AG09319 (cell line): ENCODE measurements around the gene MOAP1.
"Not testable (repeated sequence)": the region's sequence is repeated elsewhere in the genome, so short reads cannot be mapped to it uniquely, and the experiment has no call there.

ENCODE experiments used
- DNase-seq: peaks from one replicate; pipeline ENCODE4 v3.0.0-alpha.2; 2010; ENCODE audit warnings: low read depth; ENCODE audit errors: extremely low read depth
- TF ChIP-seq, protein P1 (sequence below): IDR thresholded peaks from 2 replicates; pipeline ENCODE4 v1.5.1; 2011; ENCODE audit warnings: low read depth, mild to moderate bottlenecking, inconsistent platforms, low read length, moderate library complexity

MOAP1 gene

DNA sequence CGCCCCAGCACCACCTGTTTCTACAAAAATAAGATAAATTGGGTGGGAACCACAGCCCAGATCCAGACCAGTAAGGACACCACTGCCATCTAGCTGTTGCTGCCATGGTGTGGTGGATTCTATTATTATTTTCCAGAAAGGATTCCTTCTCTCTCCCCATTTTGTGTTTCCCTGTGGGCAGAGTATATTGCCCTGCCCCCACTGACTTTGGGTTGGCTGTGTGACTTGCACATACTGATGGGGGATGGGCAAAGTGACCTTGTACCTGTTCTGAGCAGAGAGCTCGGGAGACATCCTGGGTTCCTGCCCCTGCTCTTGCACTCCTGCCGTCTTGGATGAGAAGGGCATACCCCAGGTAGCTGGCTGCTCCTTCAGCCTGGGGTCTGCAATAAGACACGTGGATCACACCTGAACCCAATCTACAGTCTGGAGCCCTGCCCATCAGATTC lies 24.3 kb downstream of the MOAP1 start:
- TF ChIP-seq, protein P1, sequence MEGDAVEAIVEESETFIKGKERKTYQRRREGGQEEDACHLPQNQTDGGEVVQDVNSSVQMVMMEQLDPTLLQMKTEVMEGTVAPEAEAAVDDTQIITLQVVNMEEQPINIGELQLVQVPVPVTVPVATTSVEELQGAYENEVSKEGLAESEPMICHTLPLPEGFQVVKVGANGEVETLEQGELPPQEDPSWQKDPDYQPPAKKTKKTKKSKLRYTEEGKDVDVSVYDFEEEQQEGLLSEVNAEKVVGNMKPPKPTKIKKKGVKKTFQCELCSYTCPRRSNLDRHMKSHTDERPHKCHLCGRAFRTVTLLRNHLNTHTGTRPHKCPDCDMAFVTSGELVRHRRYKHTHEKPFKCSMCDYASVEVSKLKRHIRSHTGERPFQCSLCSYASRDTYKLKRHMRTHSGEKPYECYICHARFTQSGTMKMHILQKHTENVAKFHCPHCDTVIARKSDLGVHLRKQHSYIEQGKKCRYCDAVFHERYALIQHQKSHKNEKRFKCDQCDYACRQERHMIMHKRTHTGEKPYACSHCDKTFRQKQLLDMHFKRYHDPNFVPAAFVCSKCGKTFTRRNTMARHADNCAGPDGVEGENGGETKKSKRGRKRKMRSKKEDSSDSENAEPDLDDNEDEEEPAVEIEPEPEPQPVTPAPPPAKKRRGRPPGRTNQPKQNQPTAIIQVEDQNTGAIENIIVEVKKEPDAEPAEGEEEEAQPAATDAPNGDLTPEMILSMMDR = peak; percentile 33
- no peak for DNase-seq

DNA sequence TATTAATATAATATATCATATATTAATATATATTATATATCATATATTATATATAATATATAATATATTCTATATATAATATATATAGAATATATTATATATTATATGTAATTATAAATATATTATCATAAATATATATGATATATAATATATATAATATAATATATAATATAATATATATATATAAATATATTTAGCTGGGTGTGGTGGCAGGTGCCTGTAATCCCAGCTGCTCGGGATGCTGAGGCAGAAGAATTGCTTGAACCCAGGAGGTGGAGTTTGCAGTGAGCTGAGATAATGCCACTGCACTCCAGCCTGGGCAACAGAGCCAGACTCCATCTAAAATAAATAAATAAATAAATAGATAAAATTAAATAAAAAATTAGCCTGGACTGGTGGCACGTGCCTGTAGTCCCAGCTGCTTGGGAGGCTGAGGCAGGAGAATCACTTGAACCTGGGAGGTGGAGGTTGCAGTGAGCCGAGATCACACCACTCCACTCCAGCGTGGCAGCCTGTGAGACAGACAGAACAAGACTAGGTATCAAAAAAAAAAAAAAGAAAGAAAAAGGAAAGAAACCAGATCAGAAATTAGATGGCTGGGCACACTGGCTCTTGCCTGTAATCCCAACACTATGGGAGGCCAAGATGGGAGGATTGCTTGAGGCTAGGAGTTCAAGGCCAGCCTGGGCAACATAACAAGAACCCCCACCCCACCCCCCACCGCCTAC lies 24.9 kb downstream of the MOAP1 start:
- DNase-seq = not testable (repeated sequence)

DNA sequence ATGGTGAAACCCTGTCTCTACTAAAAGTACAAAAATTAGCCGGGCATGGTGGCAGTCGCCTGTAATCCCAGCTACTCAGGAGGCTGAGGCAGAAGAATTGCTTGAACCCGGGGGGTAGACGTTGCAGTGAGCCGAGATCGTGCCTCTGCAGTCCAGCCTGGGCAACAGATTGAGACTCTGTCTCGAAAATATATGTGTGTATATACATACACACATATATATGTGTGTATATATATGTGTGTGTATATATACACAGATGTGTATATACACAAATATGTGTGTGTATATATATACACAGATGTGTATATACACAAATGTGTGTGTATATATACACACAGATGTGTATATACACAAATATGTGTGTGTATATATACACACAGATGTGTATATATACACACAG lies 26.3 kb downstream of the MOAP1 start:
- not testable (repeated sequence) for DNase-seq

- no peak for DNase-seq
- TF ChIP-seq, protein P1 = no peak
Observed at GRCh38 chr14:93156693-93157369, 27.9 kb downstream of the MOAP1 start.

GRCh38 chr14:93155667-93156066 lies 29.0 kb downstream of the MOAP1 start:
- TF ChIP-seq, protein P1 = no peak
- no peak for DNase-seq

- no peak for DNase-seq
- TF ChIP-seq, protein P1 = no peak
Observed at GRCh38 chr14:93153121-93153520, 31.6 kb downstream of the MOAP1 start.

DNA sequence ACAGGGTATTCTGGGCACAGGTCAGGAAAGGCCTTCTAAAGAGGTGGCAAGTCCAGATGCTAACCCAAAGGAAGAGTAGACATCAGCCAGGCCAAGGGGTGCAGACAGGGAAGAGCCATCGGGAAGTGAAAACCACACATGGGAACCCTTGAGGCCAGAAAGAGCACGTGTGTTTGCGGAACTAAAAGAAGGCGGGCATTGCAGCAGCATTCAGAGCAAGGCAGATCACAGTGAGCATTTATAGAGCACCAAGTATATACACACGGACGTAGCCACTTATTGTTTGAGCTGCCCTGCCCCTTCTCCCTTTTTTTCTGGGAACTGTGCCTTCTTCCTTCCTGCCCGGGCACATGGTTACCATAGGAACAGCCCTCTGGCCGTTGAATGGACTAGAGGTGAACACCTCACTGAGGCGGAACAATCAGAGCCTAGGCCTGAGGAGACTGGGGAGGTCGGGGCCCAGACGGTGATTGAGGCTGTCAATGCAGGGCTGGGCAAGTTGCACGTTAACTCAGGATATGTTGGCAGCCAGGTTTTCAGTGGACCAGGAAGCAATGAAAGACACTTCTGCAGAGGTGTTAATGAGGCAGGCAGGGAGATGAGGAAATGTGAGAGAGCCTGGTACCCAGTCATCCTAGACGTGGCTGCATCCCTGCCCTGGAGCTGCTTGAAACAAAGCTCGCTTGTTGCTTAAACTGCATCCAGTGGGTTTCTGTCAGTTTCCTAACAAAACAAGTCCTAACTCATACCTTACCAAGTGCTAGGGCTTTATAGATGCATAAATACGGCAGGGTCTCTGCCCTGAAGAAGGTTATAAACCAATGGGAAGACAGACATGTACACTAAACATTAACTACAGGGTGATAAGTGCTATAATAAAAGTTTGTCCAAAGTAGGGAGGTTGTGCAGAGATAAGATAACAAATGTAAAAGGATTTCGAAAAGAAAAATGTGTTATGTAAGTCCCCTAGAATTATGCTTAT lies 34.2 kb downstream of the MOAP1 start:
- DNase-seq = no peak
- TF ChIP-seq, protein P1 = no peak

DNA sequence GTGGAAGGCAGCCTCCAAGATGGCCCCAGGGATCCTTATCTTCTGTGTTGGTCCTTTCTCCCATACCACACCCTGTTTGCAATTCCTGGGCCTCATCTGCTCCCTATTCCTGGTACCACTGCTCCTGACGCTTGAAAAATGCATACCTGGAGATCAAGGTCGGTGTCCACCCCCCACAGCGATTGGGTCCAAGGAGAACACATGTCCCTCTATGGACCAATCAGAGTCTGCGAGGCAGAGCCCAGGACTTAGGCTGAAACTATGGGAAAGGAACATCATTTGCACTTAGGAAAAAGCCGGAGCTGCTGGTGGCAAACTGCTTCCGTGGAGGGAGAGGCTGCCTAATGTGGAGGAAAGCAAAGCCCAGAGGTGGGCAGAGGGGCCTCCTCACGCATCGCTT lies 35.7 kb downstream of the MOAP1 start:
- DNase-seq = no peak
- TF ChIP-seq, protein P1 = no peak
